ENCODE measurements around the gene EXPH5.

- no peak for TF ChIP-seq CTCF (conservative IDR thresholded peaks at IDR 0.05 in 1 of 2, IDR thresholded peaks at IDR 0.05 in 1 of 2; ENCODE audit: extremely low read depth in 1 of 2, insufficient read depth in 1 of 2, low read depth in 1 of 2, low read length in 2 of 2)
- no peak for TF ChIP-seq EZH2 (IDR thresholded peaks at IDR 0.05; ENCODE audit: borderline replicate concordance, low read length)
Observed at GRCh38 chr11:108586600-108586999, 7.0 kb downstream of the EXPH5 start.

All from mammary epithelial cell (primary cell).